ENCODE results near the gene CYP4F11. TPM values are rescaled to one million over a fixed set of nuclear protein-coding genes. Genes with fewer than 3 reads are reported as not detected.
"Not testable (repeated sequence)": the region's sequence is repeated elsewhere in the genome, so short reads cannot be mapped to it uniquely, and the experiment has no call there.

The CYP4F11 gene
- total RNA-seq, 3 donors from 2014 or later: 2.1 to 13.1 (median 8.8) TPM

- Histone ChIP-seq H3K36me3 (ENCODE audit: low read depth) (no peaks in the 10 kb centered on the region), H3K9me3 (no peaks in the 10 kb centered on the region), H3K4me3 (no peak overlapping the region), H3K4me1 (ENCODE audit: low read depth) (no peaks in the 10 kb centered on the region)
- DNase-seq (no peak), ATAC-seq (no peak)
- intact Hi-C loops (cut with DNase I, micrococcal nuclease): no loop called here
- TF ChIP-seq, protein P1, sequence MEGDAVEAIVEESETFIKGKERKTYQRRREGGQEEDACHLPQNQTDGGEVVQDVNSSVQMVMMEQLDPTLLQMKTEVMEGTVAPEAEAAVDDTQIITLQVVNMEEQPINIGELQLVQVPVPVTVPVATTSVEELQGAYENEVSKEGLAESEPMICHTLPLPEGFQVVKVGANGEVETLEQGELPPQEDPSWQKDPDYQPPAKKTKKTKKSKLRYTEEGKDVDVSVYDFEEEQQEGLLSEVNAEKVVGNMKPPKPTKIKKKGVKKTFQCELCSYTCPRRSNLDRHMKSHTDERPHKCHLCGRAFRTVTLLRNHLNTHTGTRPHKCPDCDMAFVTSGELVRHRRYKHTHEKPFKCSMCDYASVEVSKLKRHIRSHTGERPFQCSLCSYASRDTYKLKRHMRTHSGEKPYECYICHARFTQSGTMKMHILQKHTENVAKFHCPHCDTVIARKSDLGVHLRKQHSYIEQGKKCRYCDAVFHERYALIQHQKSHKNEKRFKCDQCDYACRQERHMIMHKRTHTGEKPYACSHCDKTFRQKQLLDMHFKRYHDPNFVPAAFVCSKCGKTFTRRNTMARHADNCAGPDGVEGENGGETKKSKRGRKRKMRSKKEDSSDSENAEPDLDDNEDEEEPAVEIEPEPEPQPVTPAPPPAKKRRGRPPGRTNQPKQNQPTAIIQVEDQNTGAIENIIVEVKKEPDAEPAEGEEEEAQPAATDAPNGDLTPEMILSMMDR (IDR thresholded peaks at IDR 0.05): no peak
Observed at GRCh38 chr19:15936173-15936572, 1.8 kb upstream of the CYP4F11 start.

- TF ChIP-seq, protein P1 (IDR thresholded peaks at IDR 0.05): no peak
- Histone ChIP-seq H3K9me3 (no peaks in the 10 kb centered on the region), H3K36me3 (ENCODE audit: low read depth) (no peaks in the 10 kb centered on the region), H3K4me3 (no peak overlapping the region), H3K4me1 (ENCODE audit: low read depth) (no peaks in the 10 kb centered on the region)
- intact Hi-C loops (cut with DNase I, micrococcal nuclease): no loop called here
- ATAC-seq (peak; percentile 25), DNase-seq (no peak)
Observed at GRCh38 chr19:15935167-15935702, 906 bp upstream of the CYP4F11 start.

- ATAC-seq; H3K36me3 ChIP-seq (ENCODE audit: low read depth); H3K4me1 ChIP-seq (ENCODE audit: low read depth); H3K4me3 ChIP-seq; intact Hi-C loops (cut with DNase I, micrococcal nuclease); DNase-seq; H3K9me3 ChIP-seq: not testable (repeated sequence)
Observed at GRCh38 chr19:15933761-15934331, 483 bp downstream of the CYP4F11 start.

GRCh38 chr19:15928321-15928720, 6.0 kb downstream of the CYP4F11 start:
- Histone ChIP-seq H3K36me3 (ENCODE audit: low read depth) (no peaks in the 10 kb centered on the region), H3K9me3 (no peaks in the 10 kb centered on the region), H3K4me1 (ENCODE audit: low read depth) (peaks cover 11% of the 10 kb centered on the region), H3K4me3 (no peak overlapping the region)
- intact Hi-C loops (cut with DNase I, micrococcal nuclease): no loop called here
- ATAC-seq (no peak), DNase-seq (no peak)
- TF ChIP-seq, protein P1 (IDR thresholded peaks at IDR 0.05): no peak

- intact Hi-C loops (cut with DNase I, micrococcal nuclease): no loop called here
- Histone ChIP-seq H3K4me1 (ENCODE audit: low read depth) (peaks cover 11% of the 10 kb centered on the region), H3K9me3 (no peaks in the 10 kb centered on the region), H3K36me3 (ENCODE audit: low read depth) (no peaks in the 10 kb centered on the region), H3K4me3 (no peak overlapping the region)
- TF ChIP-seq, protein P1 (IDR thresholded peaks at IDR 0.05): no peak
- DNase-seq: peak in 1 of 3 donors; percentile 36
- peak; percentile 52 for ATAC-seq
Observed at GRCh38 chr19:15926484-15926883, 7.8 kb downstream of the CYP4F11 start.

GRCh38 chr19:15923702-15924101, 10.6 kb downstream of the CYP4F11 start:
- intact Hi-C loops (cut with DNase I, micrococcal nuclease): no loop called here

More at GRCh38 chr19:15923702-15924101, 10.6 kb downstream of the CYP4F11 start:
- H3K4me1 ChIP-seq (ENCODE audit: low read depth): peaks cover 11% of the 10 kb centered on the region
- H3K36me3 ChIP-seq (ENCODE audit: low read depth): no peaks in the 10 kb centered on the region
- no peak overlapping the region for H3K4me3 ChIP-seq
- DNase-seq: peak; percentile 72 to 86 (median 74)
- peak; percentile 92 for ATAC-seq
- H3K9me3 ChIP-seq: no peaks in the 10 kb centered on the region
- TF ChIP-seq, protein P1 (IDR thresholded peaks at IDR 0.05): no peak
